Measurements from ENCODE around the gene ALOX15B.

DNA sequence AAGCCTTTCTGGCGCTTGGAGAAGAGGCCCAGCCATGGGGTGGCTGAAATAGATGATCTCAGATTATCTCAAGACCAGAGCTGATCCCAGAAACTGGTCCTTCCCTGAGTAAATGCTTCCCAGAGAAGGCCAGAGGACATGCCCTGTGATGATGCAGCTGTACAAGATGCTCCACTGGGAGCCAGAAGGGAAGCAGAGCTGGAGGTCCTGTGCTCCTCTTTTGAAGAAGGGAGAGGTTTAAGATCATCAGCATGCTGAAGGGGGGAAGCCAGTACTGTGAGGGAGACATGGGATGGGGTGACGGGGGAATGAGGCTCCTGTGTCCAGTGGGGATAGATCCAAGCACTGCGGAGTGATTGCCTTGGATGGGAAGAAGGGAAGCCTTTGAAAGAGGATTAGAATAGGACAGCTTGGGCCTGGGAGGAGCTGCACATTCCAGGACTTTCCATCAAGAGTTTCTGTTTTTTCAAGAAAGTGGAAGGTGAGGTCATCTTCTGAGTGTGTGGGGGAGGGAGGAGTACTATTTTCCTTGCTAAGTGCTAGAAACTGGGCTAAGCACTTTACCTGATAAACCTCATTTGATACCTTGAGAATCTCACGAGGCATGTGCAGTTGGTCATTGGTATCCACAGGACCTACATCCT lies 16.4 kb upstream of the ALOX15B start:
- TF ChIP-seq, protein P1, sequence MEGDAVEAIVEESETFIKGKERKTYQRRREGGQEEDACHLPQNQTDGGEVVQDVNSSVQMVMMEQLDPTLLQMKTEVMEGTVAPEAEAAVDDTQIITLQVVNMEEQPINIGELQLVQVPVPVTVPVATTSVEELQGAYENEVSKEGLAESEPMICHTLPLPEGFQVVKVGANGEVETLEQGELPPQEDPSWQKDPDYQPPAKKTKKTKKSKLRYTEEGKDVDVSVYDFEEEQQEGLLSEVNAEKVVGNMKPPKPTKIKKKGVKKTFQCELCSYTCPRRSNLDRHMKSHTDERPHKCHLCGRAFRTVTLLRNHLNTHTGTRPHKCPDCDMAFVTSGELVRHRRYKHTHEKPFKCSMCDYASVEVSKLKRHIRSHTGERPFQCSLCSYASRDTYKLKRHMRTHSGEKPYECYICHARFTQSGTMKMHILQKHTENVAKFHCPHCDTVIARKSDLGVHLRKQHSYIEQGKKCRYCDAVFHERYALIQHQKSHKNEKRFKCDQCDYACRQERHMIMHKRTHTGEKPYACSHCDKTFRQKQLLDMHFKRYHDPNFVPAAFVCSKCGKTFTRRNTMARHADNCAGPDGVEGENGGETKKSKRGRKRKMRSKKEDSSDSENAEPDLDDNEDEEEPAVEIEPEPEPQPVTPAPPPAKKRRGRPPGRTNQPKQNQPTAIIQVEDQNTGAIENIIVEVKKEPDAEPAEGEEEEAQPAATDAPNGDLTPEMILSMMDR (IDR thresholded peaks at IDR 0.05; ENCODE audit: insufficient read depth, low read length, poor library complexity, severe bottlenecking): no peak
- no peak for TF ChIP-seq EZH2phosphoT487 (conservative IDR thresholded peaks at IDR 0.05; ENCODE audit: low read length)
